ENCODE measurements around the gene EPHB2. TPM values are rescaled to one million over a fixed set of nuclear protein-coding genes. Genes with fewer than 3 reads are reported as not detected.

The EPHB2 gene
- total RNA-seq, 6 experiments from 2014 or later, result 0.24 to 1.8 (median 0.62) TPM

- no peaks in the 10 kb centered on the region for H3K9me3 ChIP-seq
- H3K4me3 ChIP-seq, result no peak overlapping the region
- no peaks in the 10 kb centered on the region for H3K27me3 ChIP-seq
- ATAC-seq, result no peak
- no peaks in the 10 kb centered on the region for H3K36me3 ChIP-seq
- TF ChIP-seq POLR2A (IDR thresholded peaks at IDR 0.05) (no peak), CTCF (IDR thresholded peaks at IDR 0.05) (no peak)
- no peak overlapping the region for H3K27ac ChIP-seq
- intact Hi-C loops (cut with DNase I), result no loop called here
- 74% methylated on average over 6 of the region's 6 CpGs for WGBS (ENCODE audit: insufficient coverage, low coverage, low lambda C conversion rate, missing lambda C conversion rate)
- no peak for DNase-seq
- H3K4me1 ChIP-seq, result no peaks in the 10 kb centered on the region
Measured at GRCh38 chr1:22769932-22770331, 59.3 kb downstream of the EPHB2 start.

DNA sequence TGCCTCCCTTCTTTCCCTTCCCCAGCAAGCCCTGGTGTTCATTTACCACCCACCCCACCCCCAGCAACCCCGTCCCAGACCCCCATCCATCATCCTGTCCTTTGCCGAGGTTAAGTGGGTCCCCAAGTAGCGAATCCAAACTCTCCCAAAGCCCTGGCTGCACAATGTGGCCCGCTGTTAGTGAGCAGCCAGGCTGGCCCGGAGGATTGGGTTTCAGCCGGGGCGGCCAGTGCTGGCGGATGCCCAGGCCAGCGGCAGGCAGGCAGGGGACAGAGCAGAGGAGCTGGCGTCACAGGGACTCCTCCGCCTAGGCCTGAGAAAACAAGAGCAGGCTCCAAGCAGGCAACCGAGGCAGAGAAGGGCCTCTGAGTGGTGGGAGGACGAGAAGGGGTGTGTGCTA, 61.4 kb downstream of the EPHB2 start:
- H3K4me3 ChIP-seq, result no peak overlapping the region
- DNase-seq (no peak), ATAC-seq (no peak)
- H3K9me3 ChIP-seq, result no peaks in the 10 kb centered on the region
- TF ChIP-seq CTCF (IDR thresholded peaks at IDR 0.05), result no peak
- TF ChIP-seq POLR2A (IDR thresholded peaks at IDR 0.05), result no peak
- H3K27ac ChIP-seq, result no peak overlapping the region
- 67% methylated on average over 6 of the region's 13 CpGs for WGBS (ENCODE audit: insufficient coverage, low coverage, low lambda C conversion rate, missing lambda C conversion rate)
- no peaks in the 10 kb centered on the region for H3K4me1 ChIP-seq
- no peaks in the 10 kb centered on the region for H3K36me3 ChIP-seq
- no peaks in the 10 kb centered on the region for H3K27me3 ChIP-seq
- intact Hi-C loops (cut with DNase I), result no loop called here

DNA sequence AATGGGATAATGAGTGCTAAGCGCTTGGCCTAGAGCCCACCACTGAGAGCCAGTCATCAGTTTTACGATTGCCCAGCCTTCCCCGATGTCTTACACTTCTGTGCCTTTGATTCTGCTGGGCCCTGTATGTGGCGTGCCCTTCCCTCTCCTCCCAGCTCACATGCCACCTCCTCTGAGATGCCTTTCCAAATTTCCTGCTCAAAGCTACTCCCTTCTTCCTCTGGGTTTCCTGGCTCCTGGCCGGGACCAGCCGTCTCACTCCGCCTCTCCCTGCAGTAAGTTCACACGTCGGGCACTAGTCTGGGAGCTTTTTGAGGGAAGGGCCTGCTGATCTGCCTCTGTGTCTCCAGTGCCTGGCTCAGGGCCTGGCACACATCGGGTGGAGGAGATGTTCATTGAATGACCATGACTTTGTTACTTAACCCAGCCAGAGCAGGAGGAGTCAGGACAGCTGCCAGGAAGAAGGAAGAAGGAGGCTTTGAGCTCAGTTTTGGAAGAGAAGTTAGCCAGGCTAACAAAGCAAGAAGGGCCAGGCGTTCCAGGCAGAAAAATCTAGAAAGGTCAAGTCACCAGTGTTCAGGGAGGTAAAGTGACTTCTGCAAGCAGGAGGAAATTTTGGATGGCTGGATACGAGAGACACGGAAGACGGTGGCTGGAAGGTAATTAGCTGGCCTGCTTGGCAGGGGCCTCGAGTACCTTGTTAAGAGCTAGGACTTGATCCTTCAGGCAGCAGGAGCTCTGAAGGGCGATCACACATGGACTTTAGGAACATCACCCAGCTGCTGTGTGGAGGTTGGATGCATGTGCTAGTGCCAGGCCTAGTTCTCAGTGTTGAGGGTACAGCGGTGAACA, 63.6 kb downstream of the EPHB2 start:
- H3K9me3 ChIP-seq, result no peaks in the 10 kb centered on the region
- ATAC-seq (peak in 1 of 4 donors; percentile 17), DNase-seq (no peak)
- no peak overlapping the region for H3K27ac ChIP-seq
- TF ChIP-seq CTCF (IDR thresholded peaks at IDR 0.05) (no peak), POLR2A (IDR thresholded peaks at IDR 0.05) (no peak)
- H3K36me3 ChIP-seq, result no peaks in the 10 kb centered on the region
- 73% methylated on average over 10 of the region's 17 CpGs for WGBS (ENCODE audit: insufficient coverage, low coverage, low lambda C conversion rate, missing lambda C conversion rate)
- H3K4me1 ChIP-seq, result no peaks in the 10 kb centered on the region
- intact Hi-C loops (cut with DNase I), result no loop called here
- no peaks in the 10 kb centered on the region for H3K27me3 ChIP-seq
- H3K4me3 ChIP-seq, result no peak overlapping the region

GRCh38 chr1:22774833-22775182, 64.2 kb downstream of the EPHB2 start:
- TF ChIP-seq CTCF (IDR thresholded peaks at IDR 0.05), result no peak
- TF ChIP-seq POLR2A (IDR thresholded peaks at IDR 0.05), result no peak
- ATAC-seq (no peak), DNase-seq (no peak)
- Histone ChIP-seq H3K4me3 (no peak overlapping the region), H3K27me3 (no peaks in the 10 kb centered on the region), H3K36me3 (no peaks in the 10 kb centered on the region), H3K27ac (no peak overlapping the region), H3K9me3 (no peaks in the 10 kb centered on the region), H3K4me1 (no peaks in the 10 kb centered on the region)
- intact Hi-C loops (cut with DNase I), result no loop called here
